ENCODE data around the gene DYSF. TPM values are rescaled to one million over a fixed set of nuclear protein-coding genes. Genes with fewer than 3 reads are reported as not detected.

DYSF gene
- polyA plus RNA-seq, 12 donors, result 53.5 to 196 (median 112) TPM

DNA sequence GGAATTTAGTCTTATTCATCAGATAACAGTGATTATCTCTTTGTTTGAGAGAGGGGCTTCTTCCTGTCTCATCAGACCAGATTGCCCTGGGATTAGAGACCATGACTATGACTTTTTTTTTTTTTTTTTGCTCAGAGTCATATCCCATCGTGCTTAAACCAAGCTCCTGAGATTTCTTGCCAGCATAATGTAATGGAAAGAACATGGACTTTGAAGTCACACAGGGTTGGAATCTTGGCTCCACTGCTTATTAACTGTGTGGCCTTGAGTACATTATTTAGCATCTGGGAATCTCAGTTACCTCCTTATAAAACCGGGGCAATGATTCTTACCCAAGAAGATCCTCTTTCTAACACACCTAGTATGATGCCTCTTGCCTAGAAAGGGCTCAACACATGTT lies 268.3 kb downstream of the DYSF start:
- DNase-seq, result peak; percentile 52

- DNase-seq, result no peak
These were observed 268.9 kb downstream of the DYSF start for GRCh38 chr2:71722286-71722685.

- DNase-seq, result no peak
These were observed 271.4 kb downstream of the DYSF start for GRCh38 chr2:71724793-71725192.

GRCh38 chr2:71725836-71726235 lies 272.5 kb downstream of the DYSF start:
- no peak for DNase-seq

DNA sequence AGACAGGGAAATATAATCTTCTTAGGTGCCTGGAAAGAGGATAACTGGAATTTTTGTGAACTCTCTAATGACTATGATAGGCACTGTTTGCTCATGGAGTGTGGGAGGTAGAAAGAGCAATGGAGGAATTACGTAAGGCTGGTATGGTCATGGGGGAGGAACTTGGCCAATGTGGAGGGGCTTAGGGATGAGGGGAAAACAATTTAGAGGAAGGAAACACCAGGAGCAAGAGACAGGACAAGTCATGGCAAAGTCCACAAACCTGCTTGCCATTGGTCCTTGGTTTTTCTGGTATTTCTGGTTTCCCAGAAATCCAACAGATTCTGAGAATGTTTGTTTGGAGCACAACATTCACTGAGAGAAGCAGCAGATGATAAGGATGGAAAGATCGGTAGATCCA lies 274.2 kb downstream of the DYSF start:
- no peak for DNase-seq

DNA sequence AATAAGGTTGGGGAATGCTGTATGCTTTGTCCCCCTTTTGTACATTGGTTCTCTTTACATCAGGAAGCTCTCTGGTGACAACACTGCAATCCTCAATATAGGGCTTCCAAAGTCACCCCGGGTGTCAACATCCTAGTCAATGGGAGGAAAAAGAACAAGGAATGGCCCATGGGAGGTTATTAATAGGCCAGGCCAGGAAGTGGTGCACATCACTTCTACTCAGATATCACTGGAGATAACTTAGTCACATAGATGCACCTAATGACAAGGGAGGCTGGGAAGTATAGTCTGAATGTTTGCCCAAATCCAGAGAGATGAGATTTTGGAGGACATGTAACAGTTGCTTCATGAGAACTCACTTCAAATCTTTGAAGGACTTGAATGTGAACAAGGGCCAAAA lies 274.7 kb downstream of the DYSF start:
- DNase-seq, result no peak

DNA sequence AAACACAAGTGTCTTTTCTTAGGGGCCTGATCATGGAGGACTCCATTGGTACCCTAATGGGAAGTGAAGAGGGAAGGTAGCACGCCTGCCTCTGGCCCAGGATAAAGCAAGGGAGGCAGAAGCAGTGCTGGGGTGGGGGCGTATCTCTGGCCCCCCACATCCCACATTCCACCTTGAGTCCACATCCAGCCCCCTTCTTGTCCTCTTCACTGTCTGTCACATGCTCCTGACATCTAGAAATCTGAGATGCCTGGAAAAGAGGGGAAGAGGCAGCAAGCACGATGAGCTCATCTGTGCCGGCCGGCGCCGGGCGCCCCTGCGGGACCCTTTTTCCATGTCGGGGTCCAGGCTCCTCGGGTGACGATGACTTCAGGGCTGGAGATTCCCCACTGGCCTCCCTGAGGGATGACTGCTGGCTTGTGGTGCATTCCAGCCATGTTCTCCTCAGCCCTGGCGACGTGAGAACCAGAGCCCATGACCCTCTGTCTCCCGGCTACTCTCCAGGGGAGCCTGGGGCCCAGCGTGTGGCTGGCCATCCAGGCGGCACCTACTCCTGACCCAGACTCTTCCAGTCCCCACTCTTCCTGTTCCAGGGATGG lies 277.5 kb downstream of the DYSF start:
- no peak for DNase-seq

GRCh38 chr2:71734620-71735019 lies 281.3 kb downstream of the DYSF start:
- no peak for DNase-seq

DNA sequence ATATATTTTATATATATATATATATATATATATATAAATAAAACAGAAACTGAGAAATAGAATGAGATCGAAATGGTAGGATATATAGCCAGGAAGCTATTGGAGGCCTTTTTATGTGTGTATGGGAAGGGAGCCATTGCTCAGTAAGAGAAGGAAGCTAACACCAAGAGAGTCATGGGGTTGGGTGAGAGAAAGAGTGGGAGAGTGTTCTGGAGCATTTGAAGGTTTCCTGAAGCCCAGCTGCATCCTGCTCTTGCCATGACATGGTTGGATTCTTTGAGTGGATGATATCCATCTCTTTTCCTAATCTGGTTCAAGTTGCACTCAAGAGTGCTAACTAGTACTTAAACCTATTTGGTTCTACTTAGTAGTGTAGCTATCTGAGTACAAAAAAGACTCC lies 282.3 kb downstream of the DYSF start:
- no peak for DNase-seq

Other genes with a start within 250 kb of the DYSF start
- 1 to 10 TPM in 11 of 12 donors, not detected in 1; 4.3 to 9.6 (median 6.5) TPM for gene PAIP2B, start 226.5 kb upstream of the DYSF start, polyA plus RNA-seq (ENCODE audit: insufficient read length in 12 of 12)
- gene ZNF638, start 121.8 kb upstream of the DYSF start, polyA plus RNA-seq (ENCODE audit: insufficient read length in 12 of 12), result 100 to 1,000 TPM in 9 of 12 donors, 10 to 100 TPM in 2, not detected in 1; 71.9 to 162 (median 110) TPM